GM21390 (cell line): ENCODE results near the gene PREX1.
"Not testable (repeated sequence)": the region's sequence is repeated elsewhere in the genome, so short reads cannot be mapped to it uniquely, and the experiment has no call there.

Source experiments
- ATAC-seq: cut with Tn5 transposase; IDR thresholded peaks from one replicate; pipeline ENCODE4 v1.9.1; 2021; ENCODE audit not compliant: unreplicated experiment

The PREX1 gene

GRCh38 chr20:48613926-48614325 lies 213.9 kb downstream of the PREX1 start:
- no peak for ATAC-seq

GRCh38 chr20:48612335-48612734 lies 215.5 kb downstream of the PREX1 start:
- no peak for ATAC-seq

- ATAC-seq: no peak
Measured at GRCh38 chr20:48610996-48611395, 216.8 kb downstream of the PREX1 start.

- peak; percentile 78 for ATAC-seq
Measured at GRCh38 chr20:48609491-48609978, 218.3 kb downstream of the PREX1 start.

- no peak for ATAC-seq
Measured at GRCh38 chr20:48608756-48609155, 219.0 kb downstream of the PREX1 start.

- no peak for ATAC-seq
Measured at GRCh38 chr20:48607544-48607865, 220.3 kb downstream of the PREX1 start.

- ATAC-seq: no peak
Measured at GRCh38 chr20:48606841-48607543, 220.8 kb downstream of the PREX1 start.

GRCh38 chr20:48606172-48606840 lies 221.5 kb downstream of the PREX1 start:
- ATAC-seq: no peak

GRCh38 chr20:48605364-48606171 lies 222.2 kb downstream of the PREX1 start:
- no peak for ATAC-seq

- ATAC-seq: no peak
Measured at GRCh38 chr20:48604936-48605335, 222.9 kb downstream of the PREX1 start.

GRCh38 chr20:48604426-48604825 lies 223.4 kb downstream of the PREX1 start:
- ATAC-seq: no peak

GRCh38 chr20:48603819-48604405 lies 223.9 kb downstream of the PREX1 start:
- ATAC-seq: no peak

- ATAC-seq: no peak
Measured at GRCh38 chr20:48603116-48603818, 224.5 kb downstream of the PREX1 start.

- no peak for ATAC-seq
Measured at GRCh38 chr20:48601798-48602197, 226.0 kb downstream of the PREX1 start.

- no peak for ATAC-seq
Measured at GRCh38 chr20:48600470-48600945, 227.3 kb downstream of the PREX1 start.

- ATAC-seq: no peak
Measured at GRCh38 chr20:48599748-48600469, 227.9 kb downstream of the PREX1 start.

GRCh38 chr20:48599106-48599747 lies 228.6 kb downstream of the PREX1 start:
- no peak for ATAC-seq

GRCh38 chr20:48598303-48598941 lies 229.4 kb downstream of the PREX1 start:
- not testable (repeated sequence) for ATAC-seq
